Activated CD4-positive, alpha-beta T cell treated with anti-CD3 and anti-CD28 coated beads, Interleukin-2, amount 50 U/mL, for 48 hours (primary cell): ENCODE results near the gene PRDX2.

Experiments used
- DNase-seq, 2 experiments: peaks; one replicate each; pipeline ENCODE4 v3.0.0-alpha.2; 2020

PRDX2 gene

DNA sequence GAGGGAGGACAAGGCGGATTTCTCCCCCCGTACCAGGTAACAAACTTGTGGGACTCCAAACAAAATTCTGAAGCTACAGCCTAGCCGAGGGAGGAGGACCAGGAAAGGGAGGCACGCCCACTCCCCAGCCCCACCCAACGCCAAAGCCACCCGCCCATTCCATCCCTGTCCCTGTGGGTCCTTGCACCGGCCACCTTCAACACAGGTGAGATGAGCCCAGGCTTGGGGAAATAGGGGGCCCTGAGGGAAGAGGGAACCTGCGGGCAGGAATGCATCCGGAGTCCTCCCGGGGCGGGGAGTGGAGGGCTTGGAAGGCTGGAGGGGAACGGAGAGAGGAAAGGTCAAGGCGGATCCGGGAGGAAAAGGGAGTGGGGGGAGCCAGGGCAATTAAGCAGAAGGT, 50.0 kb downstream of the PRDX2 start, which contains the start of gene BEST2:
Gene BEST2 (plus strand): TSS at position 157 of the 400 bp plus-strand sequence. CDS start 802 bp downstream, outside the sequence.
- DNase-seq = no peak

DNA sequence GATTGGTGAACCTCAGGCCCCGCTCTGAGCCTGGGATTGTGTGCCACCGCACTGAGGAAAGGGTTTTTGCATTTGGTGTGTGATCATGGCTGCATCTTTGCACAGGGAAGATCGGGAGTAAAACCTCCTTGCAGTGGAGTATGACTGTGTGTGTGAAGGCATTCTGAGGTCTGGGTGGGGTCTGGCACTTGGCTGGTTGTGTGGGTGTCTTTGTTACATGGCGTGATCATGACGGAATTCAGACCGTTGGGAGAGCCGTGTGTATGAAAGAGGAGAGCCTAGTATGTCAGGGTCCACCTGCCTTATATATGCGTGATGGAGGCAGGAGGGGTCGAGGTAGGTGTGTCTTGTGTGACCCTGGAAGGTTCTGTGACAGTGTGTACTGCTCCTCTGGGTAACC, 50.7 kb downstream of the PRDX2 start:
- no peak for DNase-seq

DNA sequence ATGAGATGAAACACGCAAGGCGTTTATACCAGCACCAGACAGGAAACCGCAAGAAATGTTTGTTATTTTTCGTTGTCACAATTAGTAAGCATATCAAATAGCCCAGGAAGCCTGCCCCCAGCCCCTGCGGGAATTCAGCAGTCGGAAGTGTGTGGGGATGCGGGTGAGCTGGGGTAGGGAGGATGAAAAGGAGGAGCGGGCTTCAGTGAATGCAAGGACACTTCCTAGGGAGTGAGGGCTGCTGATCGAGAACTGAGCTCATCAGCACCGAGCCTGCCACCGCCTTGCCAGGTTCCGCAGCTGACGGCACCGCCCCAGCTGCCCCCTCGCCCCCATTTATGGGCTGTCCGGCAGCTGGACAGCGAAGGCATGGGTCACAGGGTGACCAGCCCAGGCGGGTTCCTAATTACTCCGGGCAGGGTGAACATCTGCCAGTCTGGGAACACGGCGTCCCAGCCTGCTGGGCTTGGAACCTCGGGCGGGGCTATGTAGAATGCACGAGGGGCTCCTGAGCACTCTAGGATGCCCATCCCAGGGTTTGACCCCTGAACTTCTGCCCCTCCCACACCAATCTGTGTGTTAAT, 51.6 kb downstream of the PRDX2 start:
- no peak for DNase-seq

DNA sequence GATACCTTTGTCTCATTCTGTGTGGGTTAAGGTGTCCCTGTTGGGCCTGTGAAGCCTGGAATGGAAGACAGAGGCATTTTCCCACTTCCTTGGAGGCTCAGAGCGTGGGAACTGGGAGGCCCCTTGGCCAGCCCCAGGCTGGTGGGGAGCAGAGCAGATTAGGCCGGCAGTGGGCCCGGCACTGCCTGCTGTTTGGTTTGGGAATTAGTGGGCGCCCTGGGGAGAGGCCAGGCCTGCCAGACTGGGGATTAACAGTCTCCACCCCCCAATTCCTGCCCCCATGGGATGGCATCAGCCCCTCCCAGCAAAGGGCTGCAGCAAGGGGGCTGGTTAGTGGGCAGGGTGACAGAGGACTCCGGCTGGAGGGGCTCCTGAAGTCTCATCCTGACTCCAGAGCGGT, 53.1 kb downstream of the PRDX2 start:
- DNase-seq = no peak
